IPS DF 6.9 (cell line): Measurements from ENCODE around the gene COLEC12.
A peak's percentile ranks its signal among the peaks of the same experiment; 100 is the strongest.

ENCODE experiments used
- DNase-seq: peaks from one replicate; pipeline ENCODE4 v3.0.0-alpha.2; 2013; ENCODE audit warnings: low read depth, low spot score
- H3K27ac ChIP-seq: one replicate; pipeline ENCODE4 v1.5.1; 2013; ENCODE audit warnings: low read length, control low read depth
- H3K27me3 ChIP-seq: 2 replicates; pipeline ENCODE4 v1.6.1; 2013; ENCODE audit warnings: mild to moderate bottlenecking, low read length; ENCODE audit not compliant: control insufficient read depth, insufficient read depth
- H3K36me3 ChIP-seq: 2 replicates; pipeline ENCODE4 v1.6.1; 2013; ENCODE audit warnings: low read length; ENCODE audit not compliant: control insufficient read depth, insufficient read depth
- H3K4me1 ChIP-seq: 2 replicates; pipeline ENCODE4 v1.6.1; 2013; ENCODE audit warnings: low read length; ENCODE audit not compliant: control insufficient read depth, insufficient read depth
- H3K4me3 ChIP-seq: 2 replicates; pipeline ENCODE4 v1.5.1; 2013; ENCODE audit warnings: mild to moderate bottlenecking, low read length
- H3K9me3 ChIP-seq: 2 replicates; pipeline ENCODE4 v1.6.1; 2013; ENCODE audit warnings: low read length, inconsistent platforms; ENCODE audit not compliant: control insufficient read depth, insufficient read depth
- WGBS: extraction: QIAGEN DNeasy Blood & Tissue Kit; methylation state at CpG from one replicate; pipeline ENCODE4 v1.1.7; 2013; ENCODE audit warnings: mixed read lengths, missing lambda C conversion rate; ENCODE audit not compliant: insufficient read length, insufficient coverage; 5-methylcytosine and 5-hydroxymethylcytosine counted together

COLEC12 gene

DNA sequence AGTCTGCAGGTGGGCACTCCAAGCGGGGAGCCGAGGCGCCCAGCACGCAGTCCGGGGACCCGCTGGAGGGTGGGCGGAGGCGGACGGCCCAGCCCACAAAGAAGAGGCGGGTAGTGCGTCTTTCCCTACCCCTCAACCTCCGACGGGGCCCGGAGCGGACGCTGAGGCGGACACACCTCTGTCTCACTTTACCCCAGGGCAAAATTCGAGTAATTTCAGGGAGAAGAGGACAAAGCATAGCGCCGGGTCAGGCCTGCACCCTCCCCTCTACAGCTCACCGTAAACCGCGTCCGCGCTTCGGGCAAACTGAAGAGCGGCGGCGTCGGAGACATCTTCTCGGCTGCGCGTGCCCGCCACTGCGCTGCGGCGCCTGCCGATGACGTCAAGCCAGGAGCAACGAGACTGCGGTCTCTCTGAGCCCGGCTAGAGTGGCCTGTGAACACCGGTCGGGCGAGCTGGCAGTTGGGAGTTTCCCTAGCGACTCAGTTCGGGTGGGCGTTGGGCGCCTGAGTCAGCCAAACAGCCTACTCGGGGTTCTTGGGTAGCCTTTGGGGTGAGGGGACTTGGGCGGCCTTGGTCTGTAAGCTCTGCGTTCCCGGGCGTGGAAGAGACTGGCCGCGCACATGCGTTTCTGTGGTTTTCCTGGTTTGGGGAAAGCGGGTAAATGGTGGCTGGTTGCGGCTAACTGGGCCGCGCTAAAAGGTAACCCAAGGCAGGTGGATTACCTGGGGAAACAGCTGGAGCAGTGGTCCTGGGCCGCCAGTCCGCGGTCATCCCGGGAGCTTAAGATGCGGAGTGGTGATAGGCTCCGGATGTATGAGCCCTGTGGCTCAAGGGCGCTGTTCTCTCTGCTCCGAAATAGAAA lies 232.6 kb downstream of the COLEC12 start, which contains the start of gene THOC1:
TSS of gene THOC1 (minus strand) at position 360 of the 865 bp plus-strand sequence. CDS start at position 332, 28 bp downstream.
- DNase-seq: peak; percentile 79
- Histone ChIP-seq H3K27ac (no peak within 1 kb of the TSS), H3K4me3 (peak within 1 kb of the TSS; percentile 87; the same call in 1 of the 2 replicates), H3K27me3 (no peaks in the 10 kb centered on the region), H3K36me3 (peaks cover 3% of the 10 kb centered on the region; the same call in 1 of the 2 replicates), H3K9me3 (no peaks in the 10 kb centered on the region), H3K4me1 (no peaks in the 10 kb centered on the region; the same call in 1 of the 2 replicates)
- WGBS: no CpG with 5 or more reads among the region's 69 CpGs

- WGBS: no CpG with 5 or more reads among the region's 9 CpGs
- Histone ChIP-seq H3K27ac (no peak overlapping the region), H3K4me3 (peak overlapping the region; percentile 87; the same call in 1 of the 2 replicates), H3K9me3 (no peaks in the 10 kb centered on the region), H3K36me3 (peaks cover 5% of the 10 kb centered on the region; the same call in 1 of the 2 replicates), H3K27me3 (no peaks in the 10 kb centered on the region), H3K4me1 (no peaks in the 10 kb centered on the region; the same call in 1 of the 2 replicates)
- no peak for DNase-seq
Measured at GRCh38 chr18:267380-267687, 233.2 kb downstream of the COLEC12 start.
